DOHH2 (cell line): ENCODE results near the gene SLC33A1.

Experiments used
- EZH2phosphoT487 ChIP-seq: fragments of 200-600 bp; sonication (generic); IDR thresholded peaks from 2 replicates; pipeline ENCODE4 v1.6.1; 2017; ENCODE audit warnings: borderline replicate concordance, mild to moderate bottlenecking, antibody characterized with exemption, low read length, moderate library complexity, mixed read lengths
- TF ChIP-seq, protein P1 (sequence below): fragments of 200-600 bp; sonication (generic); IDR thresholded peaks from one replicate; pipeline ENCODE4 v1.5.1; 2014; ENCODE audit warnings: antibody characterized with exemption, mild to moderate bottlenecking, low read depth, low read length; ENCODE audit not compliant: poor library complexity, severe bottlenecking

DNA sequence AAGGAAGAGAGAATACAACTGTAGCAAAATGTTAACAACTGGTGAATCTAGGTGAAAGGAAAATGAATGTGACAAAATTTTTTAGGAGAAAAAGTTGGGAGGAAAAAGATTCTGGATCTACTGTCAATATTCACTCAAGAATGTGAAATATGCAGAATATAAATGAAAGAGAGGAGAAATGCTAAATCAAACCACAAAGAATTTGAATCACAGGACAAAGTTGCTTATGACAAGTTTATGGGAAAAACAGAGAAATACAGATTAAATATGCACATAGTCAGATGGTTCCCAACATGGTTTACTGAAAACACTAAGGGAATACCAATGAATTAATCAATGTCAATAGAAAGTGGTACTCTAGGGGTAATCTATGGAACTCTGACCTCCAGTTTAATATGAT lies 75.8 kb downstream of the SLC33A1 start:
- TF ChIP-seq, protein P1, sequence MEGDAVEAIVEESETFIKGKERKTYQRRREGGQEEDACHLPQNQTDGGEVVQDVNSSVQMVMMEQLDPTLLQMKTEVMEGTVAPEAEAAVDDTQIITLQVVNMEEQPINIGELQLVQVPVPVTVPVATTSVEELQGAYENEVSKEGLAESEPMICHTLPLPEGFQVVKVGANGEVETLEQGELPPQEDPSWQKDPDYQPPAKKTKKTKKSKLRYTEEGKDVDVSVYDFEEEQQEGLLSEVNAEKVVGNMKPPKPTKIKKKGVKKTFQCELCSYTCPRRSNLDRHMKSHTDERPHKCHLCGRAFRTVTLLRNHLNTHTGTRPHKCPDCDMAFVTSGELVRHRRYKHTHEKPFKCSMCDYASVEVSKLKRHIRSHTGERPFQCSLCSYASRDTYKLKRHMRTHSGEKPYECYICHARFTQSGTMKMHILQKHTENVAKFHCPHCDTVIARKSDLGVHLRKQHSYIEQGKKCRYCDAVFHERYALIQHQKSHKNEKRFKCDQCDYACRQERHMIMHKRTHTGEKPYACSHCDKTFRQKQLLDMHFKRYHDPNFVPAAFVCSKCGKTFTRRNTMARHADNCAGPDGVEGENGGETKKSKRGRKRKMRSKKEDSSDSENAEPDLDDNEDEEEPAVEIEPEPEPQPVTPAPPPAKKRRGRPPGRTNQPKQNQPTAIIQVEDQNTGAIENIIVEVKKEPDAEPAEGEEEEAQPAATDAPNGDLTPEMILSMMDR, result no peak
- no peak for TF ChIP-seq EZH2phosphoT487
